GM12892 (cell line): ENCODE results near the gene TTC28.

ENCODE experiments used
- POLR2A ChIP-seq: IDR thresholded peaks from 2 replicates; pipeline ENCODE4 v1.6.1; 2011; ENCODE audit warnings: low read depth, low read length, control low read depth
- POLR2AphosphoS5 ChIP-seq: IDR thresholded peaks from 2 replicates; pipeline ENCODE4 v1.6.1; 2011; ENCODE audit warnings: low read depth, low read length, control low read depth

GRCh38 chr22:28154861-28155260, 524.8 kb downstream of the TTC28 start:
- TF ChIP-seq POLR2AphosphoS5 (no peak), POLR2A (no peak)
